ENCODE data around the gene IFITM2.
"Not testable (repeated sequence)": the region's sequence is repeated elsewhere in the genome, so short reads cannot be mapped to it uniquely, and the experiment has no call there.

DNA sequence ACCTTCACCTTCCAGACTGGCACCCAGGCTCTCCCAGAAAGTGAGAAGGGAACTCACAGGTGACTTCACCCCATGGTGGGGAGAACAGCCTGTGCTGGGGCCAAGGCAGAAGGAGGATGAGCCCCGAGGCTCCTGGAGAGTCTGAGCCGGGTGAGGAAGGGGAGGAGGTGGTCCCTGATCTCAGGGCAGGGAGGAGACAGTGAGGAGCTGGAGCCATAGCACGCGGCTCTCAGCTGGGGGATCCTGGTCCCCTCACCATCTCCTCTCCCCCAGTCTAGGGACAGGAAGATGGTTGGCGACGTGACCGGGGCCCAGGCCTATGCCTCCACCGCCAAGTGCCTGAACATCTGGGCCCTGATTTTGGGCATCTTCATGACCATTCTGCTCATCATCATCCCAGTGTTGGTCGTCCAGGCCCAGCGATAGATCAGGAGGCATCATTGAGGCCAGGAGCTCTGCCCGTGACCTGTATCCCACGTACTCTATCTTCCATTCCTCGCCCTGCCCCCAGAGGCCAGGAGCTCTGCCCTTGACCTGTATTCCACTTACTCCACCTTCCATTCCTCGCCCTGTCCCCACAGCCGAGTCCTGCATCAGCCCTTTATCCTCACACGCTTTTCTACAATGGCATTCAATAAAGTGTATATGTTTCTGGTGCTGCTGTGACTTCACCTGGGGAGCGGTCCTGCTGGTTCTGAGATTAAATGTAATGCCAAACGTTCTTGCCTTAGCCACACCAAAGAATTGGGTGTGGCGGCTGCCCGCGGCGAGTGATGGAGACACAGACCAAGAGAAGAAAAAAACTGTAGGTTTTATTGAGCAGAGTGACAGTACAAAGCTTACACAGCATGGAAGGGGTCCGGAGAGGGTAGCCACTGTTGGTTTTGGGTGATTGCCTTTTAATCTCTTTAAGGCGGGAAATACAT lies 1.4 kb downstream of the IFITM2 start:
- TF ChIP-seq, protein P1, sequence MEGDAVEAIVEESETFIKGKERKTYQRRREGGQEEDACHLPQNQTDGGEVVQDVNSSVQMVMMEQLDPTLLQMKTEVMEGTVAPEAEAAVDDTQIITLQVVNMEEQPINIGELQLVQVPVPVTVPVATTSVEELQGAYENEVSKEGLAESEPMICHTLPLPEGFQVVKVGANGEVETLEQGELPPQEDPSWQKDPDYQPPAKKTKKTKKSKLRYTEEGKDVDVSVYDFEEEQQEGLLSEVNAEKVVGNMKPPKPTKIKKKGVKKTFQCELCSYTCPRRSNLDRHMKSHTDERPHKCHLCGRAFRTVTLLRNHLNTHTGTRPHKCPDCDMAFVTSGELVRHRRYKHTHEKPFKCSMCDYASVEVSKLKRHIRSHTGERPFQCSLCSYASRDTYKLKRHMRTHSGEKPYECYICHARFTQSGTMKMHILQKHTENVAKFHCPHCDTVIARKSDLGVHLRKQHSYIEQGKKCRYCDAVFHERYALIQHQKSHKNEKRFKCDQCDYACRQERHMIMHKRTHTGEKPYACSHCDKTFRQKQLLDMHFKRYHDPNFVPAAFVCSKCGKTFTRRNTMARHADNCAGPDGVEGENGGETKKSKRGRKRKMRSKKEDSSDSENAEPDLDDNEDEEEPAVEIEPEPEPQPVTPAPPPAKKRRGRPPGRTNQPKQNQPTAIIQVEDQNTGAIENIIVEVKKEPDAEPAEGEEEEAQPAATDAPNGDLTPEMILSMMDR (conservative IDR thresholded peaks at IDR 0.05): not testable (repeated sequence)
- TF ChIP-seq ZFX (IDR thresholded peaks at IDR 0.05): not testable (repeated sequence)

Data from C4-2B (cell line).